ENCODE measurements around the gene PRKCD.

Gene PRKCD

GRCh38 chr3:53157974-53158580, 2.9 kb upstream of the PRKCD start:
- DNase-seq, result no peak

GRCh38 chr3:53158765-53159155, 2.2 kb upstream of the PRKCD start:
- no peak for DNase-seq

GRCh38 chr3:53159156-53160060, 1.6 kb upstream of the PRKCD start:
- no peak for DNase-seq

- DNase-seq, result no peak
These were observed 849 bp upstream of the PRKCD start for GRCh38 chr3:53160061-53160659.

GRCh38 chr3:53161450-53161819, 426 bp downstream of the PRKCD start:
- DNase-seq, result no peak

- no peak for DNase-seq
These were observed 1.0 kb downstream of the PRKCD start for GRCh38 chr3:53161820-53162671.

GRCh38 chr3:53162672-53163443, 1.8 kb downstream of the PRKCD start:
- no peak for DNase-seq

GRCh38 chr3:53163444-53164387, 2.7 kb downstream of the PRKCD start:
- DNase-seq, result no peak

GRCh38 chr3:53164911-53165310, 3.9 kb downstream of the PRKCD start:
- no peak for DNase-seq

- DNase-seq, result no peak
These were observed 5.2 kb downstream of the PRKCD start for GRCh38 chr3:53166206-53166605.

- DNase-seq, result peak in 1 of 2 experiments; percentile 40
These were observed 5.8 kb downstream of the PRKCD start for GRCh38 chr3:53166781-53167291.

GRCh38 chr3:53167418-53168174, 6.6 kb downstream of the PRKCD start:
- DNase-seq, result no peak

- no peak for DNase-seq
These were observed 7.3 kb downstream of the PRKCD start for GRCh38 chr3:53168175-53168923.

- DNase-seq, result no peak
These were observed 8.2 kb downstream of the PRKCD start for GRCh38 chr3:53169045-53169831.

- no peak for DNase-seq
These were observed 8.9 kb downstream of the PRKCD start for GRCh38 chr3:53169832-53170324.

GRCh38 chr3:53170325-53171063, 9.5 kb downstream of the PRKCD start:
- no peak for DNase-seq

GRCh38 chr3:53171064-53171418, 10.0 kb downstream of the PRKCD start:
- DNase-seq, result no peak
